PC-9 (cell line): ENCODE results near the gene MITF. TPM values are rescaled to one million over a fixed set of nuclear protein-coding genes. Genes with fewer than 3 reads are reported as not detected.

Experiments used
- BruUV-seq: library from RNA; stranded (reverse); fragments of 400-500 nt; replicated peaks from 2 replicates; lab custom pipeline; 2021; lab: Mats Ljungman, UMichigan
- CTCF ChIA-PET: fragments of 300-600 bp; sonication (Branson Sonifier 250); formaldehyde crosslinking; loops from one replicate; lab custom pipeline; 2022; ENCODE audit warnings: antibody characterized with exemption; lab: Charles Lee
- POLR2A ChIA-PET: fragments of 300-600 bp; sonication (Branson Sonifier 250); formaldehyde crosslinking; loops from one replicate; lab custom pipeline; 2022; ENCODE audit warnings: antibody characterized with exemption; ENCODE audit not compliant: unreplicated experiment; lab: Charles Lee
- DNase-seq, 2 experiments: peaks; one replicate each; pipeline versions ENCODE4 v3.0.0 to v3.0.0-alpha.2; 2015 to 2022; ENCODE audit warnings: mixed read lengths in 1 of 2
- H2AFZ ChIP-seq: fragments of 200-600 bp; sonication (generic); 2 replicates; pipeline ENCODE4 v1.8.1; 2017; ENCODE audit warnings: antibody characterized with exemption
- H3F3A ChIP-seq: fragments of 200-600 bp; sonication (generic); 2 replicates; pipeline ENCODE4 v1.8.1; 2017; ENCODE audit warnings: antibody characterized with exemption, mild to moderate bottlenecking, low read depth; ENCODE audit not compliant: insufficient read depth
- H3K27ac ChIP-seq: fragments of 200-600 bp; sonication (generic); 2 replicates; pipeline ENCODE4 v1.6.1; 2016; ENCODE audit warnings: mixed run types
- H3K27me3 ChIP-seq: fragments of 200-600 bp; sonication (generic); 2 replicates; pipeline ENCODE4 v1.6.1; 2016; ENCODE audit warnings: low read depth, mixed run types; ENCODE audit not compliant: insufficient read depth
- H3K36me3 ChIP-seq: fragments of 200-600 bp; sonication (generic); 2 replicates; pipeline ENCODE4 v1.6.1; 2016; ENCODE audit warnings: low read depth, mixed run types
- H3K4me1 ChIP-seq: fragments of 200-600 bp; sonication (generic); replicated peaks from 2 replicates; pipeline ENCODE4 v1.6.1; 2016; ENCODE audit warnings: mixed run types; ENCODE audit not compliant: insufficient read depth
- H3K4me2 ChIP-seq: fragments of 200-600 bp; sonication (generic); 2 replicates; pipeline ENCODE4 v1.6.1; 2017; ENCODE audit warnings: mixed run types
- H3K4me3 ChIP-seq: fragments of 200-600 bp; sonication (generic); 2 replicates; pipeline ENCODE4 v1.6.1; 2016; ENCODE audit warnings: mixed run types
- H3K79me2 ChIP-seq: fragments of 200-600 bp; sonication (generic); 2 replicates; pipeline ENCODE4 v1.6.1; 2017; ENCODE audit warnings: low read depth, mixed run types
- H3K9me2 ChIP-seq: fragments of 200-600 bp; sonication (generic); 2 replicates; pipeline ENCODE4 v1.8.1; 2017; ENCODE audit warnings: mild to moderate bottlenecking; ENCODE audit not compliant: insufficient read depth
- H3K9me3 ChIP-seq: fragments of 200-600 bp; sonication (generic); 2 replicates; pipeline ENCODE4 v1.8.1; 2016; ENCODE audit warnings: low read depth; ENCODE audit not compliant: insufficient read depth
- H4K20me1 ChIP-seq: fragments of 200-600 bp; sonication (generic); 2 replicates; pipeline ENCODE4 v1.8.1; 2017; ENCODE audit not compliant: insufficient read depth
- EZH2 ChIP-seq: fragments of 200-600 bp; sonication (generic); IDR thresholded peaks from 2 replicates; pipeline ENCODE4 v1.8.0; 2017; ENCODE audit warnings: antibody characterized with exemption, low read depth
- intact Hi-C: fragments of 100-400 bp; cut with micrococcal nuclease; formaldehyde crosslinking; loops from one replicate; pipeline ENCODE4 v1.10.0; 2022; ENCODE audit not compliant: unreplicated experiment
- total RNA-seq: library from RNA; stranded (reverse); gene quantifications from 2 replicates; pipeline ENCODE4 v1.2.3, GENCODE V29; 2021
- TF ChIP-seq, protein P1 (sequence below): fragments of 200-600 bp; sonication (generic); conservative IDR thresholded peaks from 2 replicates; pipeline ENCODE4 v1.6.1; 2017; ENCODE audit warnings: mixed run types, antibody characterized with exemption, mild to moderate bottlenecking, moderate library complexity

Gene MITF
- total RNA-seq, 1 experiment from 2014 or later = 15.5 TPM

DNA sequence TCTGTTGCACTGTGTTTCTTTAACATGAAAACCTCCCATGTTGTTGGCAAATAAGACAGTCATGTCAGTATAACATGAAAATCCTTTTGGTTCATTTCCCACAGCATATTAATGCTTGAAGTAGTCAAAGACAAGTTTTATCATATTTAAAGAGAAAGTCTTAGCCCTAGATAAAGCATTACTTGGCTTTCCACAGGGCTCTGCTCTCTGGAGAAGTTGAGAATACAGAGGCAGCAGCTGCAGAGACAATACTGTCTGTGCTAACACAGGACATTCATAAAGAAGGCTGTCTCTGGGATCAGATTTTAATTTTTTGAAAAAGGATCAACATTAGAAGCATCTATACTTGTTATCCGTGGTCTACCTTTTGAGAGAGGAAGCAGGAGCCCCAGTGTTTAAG, 156.8 kb downstream of the MITF start:
- H3K4me1 ChIP-seq = peaks cover 7% of the 10 kb centered on the region
- H3K4me2 ChIP-seq = no peak overlapping the region
- H4K20me1 ChIP-seq = no peaks in the 10 kb centered on the region
- intact Hi-C loops = no loop called here
- BruUV-seq = no TSS peak
- ChIA-PET POLR2A (interaction anchor here (0.6 kb wide), 1 partner anchor 56 kb away, joined by 7 read pairs; no protein-coding TSS in a partner anchor), CTCF (no interaction called here)
- DNase-seq = no peak
- no peaks in the 10 kb centered on the region for H3F3A ChIP-seq
- H2AFZ ChIP-seq = no peak overlapping the region
- no peak overlapping the region for H3K4me3 ChIP-seq
- H3K9me3 ChIP-seq = no peaks in the 10 kb centered on the region
- H3K79me2 ChIP-seq = no peaks in the 10 kb centered on the region
- no peaks in the 10 kb centered on the region for H3K27me3 ChIP-seq
- no peaks in the 10 kb centered on the region for H3K36me3 ChIP-seq
- H3K9me2 ChIP-seq = no peaks in the 10 kb centered on the region
- TF ChIP-seq EZH2 = no peak
- TF ChIP-seq, protein P1, sequence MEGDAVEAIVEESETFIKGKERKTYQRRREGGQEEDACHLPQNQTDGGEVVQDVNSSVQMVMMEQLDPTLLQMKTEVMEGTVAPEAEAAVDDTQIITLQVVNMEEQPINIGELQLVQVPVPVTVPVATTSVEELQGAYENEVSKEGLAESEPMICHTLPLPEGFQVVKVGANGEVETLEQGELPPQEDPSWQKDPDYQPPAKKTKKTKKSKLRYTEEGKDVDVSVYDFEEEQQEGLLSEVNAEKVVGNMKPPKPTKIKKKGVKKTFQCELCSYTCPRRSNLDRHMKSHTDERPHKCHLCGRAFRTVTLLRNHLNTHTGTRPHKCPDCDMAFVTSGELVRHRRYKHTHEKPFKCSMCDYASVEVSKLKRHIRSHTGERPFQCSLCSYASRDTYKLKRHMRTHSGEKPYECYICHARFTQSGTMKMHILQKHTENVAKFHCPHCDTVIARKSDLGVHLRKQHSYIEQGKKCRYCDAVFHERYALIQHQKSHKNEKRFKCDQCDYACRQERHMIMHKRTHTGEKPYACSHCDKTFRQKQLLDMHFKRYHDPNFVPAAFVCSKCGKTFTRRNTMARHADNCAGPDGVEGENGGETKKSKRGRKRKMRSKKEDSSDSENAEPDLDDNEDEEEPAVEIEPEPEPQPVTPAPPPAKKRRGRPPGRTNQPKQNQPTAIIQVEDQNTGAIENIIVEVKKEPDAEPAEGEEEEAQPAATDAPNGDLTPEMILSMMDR = no peak
- no peak overlapping the region for H3K27ac ChIP-seq

DNA sequence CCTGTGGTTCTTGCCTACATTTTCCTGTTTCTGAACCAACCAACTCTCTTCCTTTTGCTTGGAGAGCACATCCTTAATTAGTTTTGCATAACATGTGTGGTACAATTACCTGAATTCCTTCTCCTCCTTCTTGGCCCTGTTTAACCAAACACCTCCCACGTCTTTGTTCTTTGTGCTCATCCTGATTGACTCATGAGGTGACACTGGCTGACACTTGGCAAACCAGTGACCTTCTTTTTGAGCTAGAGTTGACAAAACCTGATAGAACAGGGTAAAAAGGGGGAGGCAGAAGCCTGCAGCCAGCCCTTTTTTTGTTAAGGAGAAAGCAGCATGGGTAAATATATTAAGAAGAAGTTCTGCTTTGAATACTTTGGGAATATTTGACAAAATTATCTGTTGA, 161.1 kb downstream of the MITF start:
- Histone ChIP-seq H3K36me3 (no peaks in the 10 kb centered on the region), H2AFZ (no peak overlapping the region), H3K4me2 (no peak overlapping the region), H3F3A (no peaks in the 10 kb centered on the region), H3K79me2 (no peaks in the 10 kb centered on the region), H3K27me3 (no peaks in the 10 kb centered on the region), H4K20me1 (no peaks in the 10 kb centered on the region), H3K27ac (no peak overlapping the region), H3K9me2 (no peaks in the 10 kb centered on the region), H3K9me3 (no peaks in the 10 kb centered on the region), H3K4me1 (no peaks in the 10 kb centered on the region), H3K4me3 (no peak overlapping the region)
- intact Hi-C loops = no loop called here
- DNase-seq = no peak
- TF ChIP-seq, protein P1 = no peak
- TF ChIP-seq EZH2 = no peak
- no TSS peak for BruUV-seq
- ChIA-PET CTCF (no interaction called here), POLR2A (no interaction called here)

DNA sequence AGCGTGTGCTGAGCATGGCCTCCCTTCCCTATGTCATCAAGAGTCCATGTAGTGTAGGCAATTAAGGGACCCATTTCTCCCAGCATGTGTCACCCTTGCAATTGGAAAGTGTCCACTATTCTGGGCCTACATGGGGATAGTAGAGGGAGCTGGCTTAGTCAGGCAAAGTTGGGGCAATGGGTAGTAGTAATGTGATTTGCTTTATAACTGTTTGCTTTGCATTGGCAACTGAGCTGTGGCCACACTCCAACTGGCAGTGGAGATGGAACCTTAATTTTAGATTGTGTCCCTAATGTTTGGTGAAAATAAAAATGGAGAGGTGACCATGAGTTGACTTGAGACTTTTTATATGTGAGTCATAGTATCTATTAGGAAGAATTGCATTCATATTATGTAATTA, 162.5 kb downstream of the MITF start:
- no peaks in the 10 kb centered on the region for H3K9me2 ChIP-seq
- no peaks in the 10 kb centered on the region for H3K27me3 ChIP-seq
- H3K4me2 ChIP-seq = no peak overlapping the region
- H3K27ac ChIP-seq = no peak overlapping the region
- H3F3A ChIP-seq = no peaks in the 10 kb centered on the region
- no TSS peak for BruUV-seq
- H4K20me1 ChIP-seq = no peaks in the 10 kb centered on the region
- H3K4me3 ChIP-seq = no peak overlapping the region
- ChIA-PET CTCF (no interaction called here), POLR2A (no interaction called here)
- H3K9me3 ChIP-seq = no peaks in the 10 kb centered on the region
- H3K79me2 ChIP-seq = no peaks in the 10 kb centered on the region
- H2AFZ ChIP-seq = no peak overlapping the region
- no peak for TF ChIP-seq EZH2
- intact Hi-C loops = no loop called here
- no peaks in the 10 kb centered on the region for H3K36me3 ChIP-seq
- no peak for DNase-seq
- H3K4me1 ChIP-seq = no peaks in the 10 kb centered on the region

DNA sequence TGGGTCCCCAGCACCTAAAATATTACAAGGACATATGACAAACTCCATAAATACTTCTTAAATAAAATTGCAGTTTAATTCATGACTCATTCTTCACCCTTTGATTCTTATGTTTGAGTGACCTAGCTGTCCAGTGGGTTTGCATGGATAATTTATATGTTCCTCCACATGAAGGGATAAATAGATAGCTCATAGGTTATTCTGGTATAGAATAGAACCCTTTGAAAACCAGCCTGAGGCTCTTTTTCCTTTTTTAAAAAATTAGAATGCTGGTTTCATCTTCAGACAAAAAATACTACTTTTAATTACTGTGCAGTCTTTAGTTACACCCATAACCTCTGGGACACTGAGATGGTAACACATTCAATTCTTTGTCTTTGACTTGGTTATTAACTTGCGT, 163.1 kb downstream of the MITF start:
- CTCF ChIA-PET = interaction anchor here (0.6 kb wide), 1 partner anchor 53 kb away, joined by 3 read pairs; no protein-coding TSS in a partner anchor
- H4K20me1 ChIP-seq = no peaks in the 10 kb centered on the region
- H3K9me2 ChIP-seq = no peaks in the 10 kb centered on the region
- POLR2A ChIA-PET = no interaction called here
- TF ChIP-seq, protein P1 = no peak
- no peak for TF ChIP-seq EZH2
- H3K27me3 ChIP-seq = no peaks in the 10 kb centered on the region
- no peaks in the 10 kb centered on the region for H3F3A ChIP-seq
- H3K4me2 ChIP-seq = no peak overlapping the region
- intact Hi-C loops = no loop called here
- no peak overlapping the region for H3K4me3 ChIP-seq
- no peak overlapping the region for H2AFZ ChIP-seq
- H3K27ac ChIP-seq = no peak overlapping the region
- no peaks in the 10 kb centered on the region for H3K79me2 ChIP-seq
- H3K36me3 ChIP-seq = no peaks in the 10 kb centered on the region
- H3K9me3 ChIP-seq = no peaks in the 10 kb centered on the region
- DNase-seq = no peak
- no TSS peak for BruUV-seq
- no peaks in the 10 kb centered on the region for H3K4me1 ChIP-seq
